Fibroblast of upper back skin (primary cell): ENCODE results near the gene LDB3.

Source experiments
- DNase-seq: peaks from one replicate; pipeline ENCODE4 v3.0.0-alpha.2; 2013

Gene LDB3

GRCh38 chr10:86708068-86708782 lies 39.9 kb downstream of the LDB3 start:
- no peak for DNase-seq

GRCh38 chr10:86708783-86709380 lies 40.6 kb downstream of the LDB3 start:
- DNase-seq: no peak

GRCh38 chr10:86709396-86710185 lies 41.3 kb downstream of the LDB3 start:
- DNase-seq: no peak

- peak; percentile 90 for DNase-seq
Measured at GRCh38 chr10:86710987-86711512, 42.7 kb downstream of the LDB3 start.

GRCh38 chr10:86711513-86712316 lies 43.4 kb downstream of the LDB3 start:
- DNase-seq: peak; percentile 39

GRCh38 chr10:86712317-86712707 lies 44.0 kb downstream of the LDB3 start:
- DNase-seq: no peak

- DNase-seq: no peak
Measured at GRCh38 chr10:86715156-86715795, 47.0 kb downstream of the LDB3 start.

- no peak for DNase-seq
Measured at GRCh38 chr10:86715836-86716235, 47.5 kb downstream of the LDB3 start.

- no peak for DNase-seq
Measured at GRCh38 chr10:86716466-86716865, 48.2 kb downstream of the LDB3 start.

GRCh38 chr10:86718556-86718955 lies 50.2 kb downstream of the LDB3 start:
- no peak for DNase-seq

- no peak for DNase-seq
Measured at GRCh38 chr10:86721232-86721631, 52.9 kb downstream of the LDB3 start.

- no peak for DNase-seq
Measured at GRCh38 chr10:86723009-86723408, 54.7 kb downstream of the LDB3 start.

GRCh38 chr10:86724445-86724844 lies 56.1 kb downstream of the LDB3 start:
- no peak for DNase-seq

GRCh38 chr10:86725980-86726676 lies 57.8 kb downstream of the LDB3 start:
- no peak for DNase-seq

- no peak for DNase-seq
Measured at GRCh38 chr10:86726677-86726999, 58.3 kb downstream of the LDB3 start.

- peak; percentile 37 for DNase-seq
Measured at GRCh38 chr10:86727470-86727869, 59.2 kb downstream of the LDB3 start.

- no peak for DNase-seq
Measured at GRCh38 chr10:86728056-86728455, 59.7 kb downstream of the LDB3 start.

- no peak for DNase-seq
Measured at GRCh38 chr10:86729677-86730076, 61.4 kb downstream of the LDB3 start.

GRCh38 chr10:86730227-86730626 lies 61.9 kb downstream of the LDB3 start:
- DNase-seq: no peak

- no peak for DNase-seq
Measured at GRCh38 chr10:86732771-86733170, 64.5 kb downstream of the LDB3 start.

- no peak for DNase-seq
Measured at GRCh38 chr10:86733260-86733671, 65.0 kb downstream of the LDB3 start.
